SK-N-MC (cell line): ENCODE results near the gene RAB7B.

Experiments
- EZH2 ChIP-seq: fragments of 200-600 bp; sonication (generic); IDR thresholded peaks from one replicate; pipeline ENCODE4 v1.6.1; 2017; ENCODE audit warnings: antibody characterized with exemption
- POLR2AphosphoS5 ChIP-seq: IDR thresholded peaks from 2 replicates; pipeline ENCODE4 v1.6.1; 2012; ENCODE audit warnings: mild to moderate bottlenecking, low read depth, low read length, borderline replicate concordance

DNA sequence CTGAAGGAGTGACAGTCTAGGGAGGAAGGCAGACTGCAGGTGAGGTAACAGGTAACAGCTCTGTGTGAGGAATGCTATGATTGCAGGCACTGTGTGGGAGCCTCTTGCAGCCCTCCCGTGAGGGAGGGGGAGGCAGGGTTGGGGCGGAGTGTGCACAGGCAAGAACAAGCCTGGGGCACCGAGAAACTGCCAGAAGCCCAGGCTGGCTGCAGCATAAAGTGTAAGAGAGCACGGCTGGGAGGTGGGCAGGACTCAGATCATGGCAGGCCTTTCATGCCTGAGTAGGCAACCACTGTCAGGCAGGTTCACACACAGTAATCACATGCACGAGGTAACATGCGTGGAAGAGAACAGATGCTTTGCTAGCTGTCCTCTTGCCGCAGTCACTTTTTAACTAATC, 38.4 kb upstream of the RAB7B start:
- TF ChIP-seq POLR2AphosphoS5 (no peak), EZH2 (no peak)
